HEK293 (cell line): Measurements from ENCODE around the gene ACOT8.

Experiments used
- GLIS1 ChIP-seq: fragments of 450-650 bp; formaldehyde crosslinking; IDR thresholded peaks from 2 replicates; pipeline ENCODE4 v1.5.1; 2016; ENCODE audit warnings: missing biosample characterization, missing genetic modification characterization
- GLIS2 ChIP-seq: fragments of 450-650 bp; formaldehyde crosslinking; IDR thresholded peaks from 2 replicates; pipeline ENCODE4 v1.5.1; 2016; ENCODE audit warnings: missing biosample characterization, missing genetic modification characterization
- KLF10 ChIP-seq: fragments of 450-650 bp; IDR thresholded peaks from 2 replicates; pipeline ENCODE4 v1.5.1; 2018; ENCODE audit warnings: missing biosample characterization, mild to moderate bottlenecking, missing genetic modification characterization
- KLF17 ChIP-seq: fragments of 450-650 bp; formaldehyde crosslinking; IDR thresholded peaks from 2 replicates; pipeline ENCODE4 v1.5.1; 2016; ENCODE audit warnings: missing biosample characterization, missing genetic modification characterization
- SP2 ChIP-seq: fragments of 450-650 bp; formaldehyde crosslinking; IDR thresholded peaks from 2 replicates; pipeline ENCODE4 v1.5.1; 2016; ENCODE audit warnings: missing biosample characterization, missing genetic modification characterization
- SP3 ChIP-seq: fragments of 450-650 bp; formaldehyde crosslinking; IDR thresholded peaks from 2 replicates; pipeline ENCODE4 v1.5.1; 2016; ENCODE audit warnings: missing biosample characterization, missing genetic modification characterization
- SP7 ChIP-seq: fragments of 450-650 bp; formaldehyde crosslinking; IDR thresholded peaks from 2 replicates; pipeline ENCODE4 v1.5.1; 2016; ENCODE audit warnings: missing biosample characterization, missing genetic modification characterization
- WT1 ChIP-seq: fragments of 450-650 bp; formaldehyde crosslinking; IDR thresholded peaks from 2 replicates; pipeline ENCODE4 v1.5.1; 2016; ENCODE audit warnings: missing biosample characterization, missing genetic modification characterization
- YY1 ChIP-seq: fragments of 450-650 bp; formaldehyde crosslinking; IDR thresholded peaks from 2 replicates; pipeline ENCODE4 v1.5.1; 2018; ENCODE audit warnings: missing biosample characterization, missing genetic modification characterization
- ZBTB17 ChIP-seq: fragments of 450-650 bp; formaldehyde crosslinking; IDR thresholded peaks from 2 replicates; pipeline ENCODE4 v1.5.1; 2016; ENCODE audit warnings: missing biosample characterization, missing genetic modification characterization
- ZBTB20 ChIP-seq: fragments of 450-650 bp; formaldehyde crosslinking; IDR thresholded peaks from 2 replicates; pipeline ENCODE4 v1.5.1; 2016; ENCODE audit warnings: missing biosample characterization, missing genetic modification characterization
- ZBTB7A ChIP-seq: fragments of 450-650 bp; formaldehyde crosslinking; IDR thresholded peaks from 2 replicates; pipeline ENCODE4 v1.5.1; 2016; ENCODE audit warnings: low read depth, missing biosample characterization, missing genetic modification characterization
- ZFP37 ChIP-seq: fragments of 450-650 bp; formaldehyde crosslinking; IDR thresholded peaks from 2 replicates; pipeline ENCODE4 v1.5.1; 2016; ENCODE audit warnings: missing biosample characterization, missing genetic modification characterization
- ZFP69B ChIP-seq: fragments of 450-650 bp; formaldehyde crosslinking; IDR thresholded peaks from 2 replicates; pipeline ENCODE4 v1.5.1; 2016; ENCODE audit warnings: missing biosample characterization, missing genetic modification characterization
- ZNF146 ChIP-seq: fragments of 450-650 bp; formaldehyde crosslinking; IDR thresholded peaks from 2 replicates; pipeline ENCODE4 v1.5.1; 2016; ENCODE audit warnings: missing biosample characterization, missing genetic modification characterization
- ZNF19 ChIP-seq: fragments of 450-650 bp; formaldehyde crosslinking; IDR thresholded peaks from 2 replicates; pipeline ENCODE4; 2016; ENCODE audit warnings: missing biosample characterization, missing genetic modification characterization, low read depth
- ZNF2 ChIP-seq: fragments of 450-650 bp; formaldehyde crosslinking; IDR thresholded peaks from 2 replicates; pipeline ENCODE4 v1.5.1; 2016; ENCODE audit warnings: missing biosample characterization, missing genetic modification characterization
- ZNF280C ChIP-seq: fragments of 450-650 bp; formaldehyde crosslinking; IDR thresholded peaks from 2 replicates; pipeline ENCODE4 v1.5.1; 2016; ENCODE audit warnings: missing biosample characterization, missing genetic modification characterization
- ZNF324 ChIP-seq: fragments of 450-650 bp; formaldehyde crosslinking; IDR thresholded peaks from 2 replicates; pipeline ENCODE4 v1.5.1; 2016; ENCODE audit warnings: missing biosample characterization, missing genetic modification characterization
- ZNF391 ChIP-seq: fragments of 450-650 bp; formaldehyde crosslinking; IDR thresholded peaks from 2 replicates; pipeline ENCODE4 v1.5.1; 2016; ENCODE audit warnings: low read depth, missing biosample characterization, missing genetic modification characterization, borderline replicate concordance
- ZNF394 ChIP-seq: fragments of 450-650 bp; formaldehyde crosslinking; IDR thresholded peaks from 2 replicates; pipeline ENCODE4 v1.5.1; 2016; ENCODE audit warnings: missing biosample characterization, missing genetic modification characterization, mild to moderate bottlenecking, moderate library complexity, borderline replicate concordance
- ZNF426 ChIP-seq: fragments of 450-650 bp; formaldehyde crosslinking; IDR thresholded peaks from 2 replicates; pipeline ENCODE4 v1.5.1; 2017; ENCODE audit warnings: missing biosample characterization, missing genetic modification characterization, mild to moderate bottlenecking, inconsistent platforms, moderate library complexity
- ZNF433 ChIP-seq: fragments of 450-650 bp; formaldehyde crosslinking; IDR thresholded peaks from 2 replicates; pipeline ENCODE4 v1.5.1; 2016; ENCODE audit warnings: missing biosample characterization, missing genetic modification characterization, low read depth
- ZNF518A ChIP-seq: fragments of 450-650 bp; formaldehyde crosslinking; conservative IDR thresholded peaks from 2 replicates; pipeline ENCODE4 v1.5.1; 2016; ENCODE audit warnings: low read depth, missing biosample characterization, missing genetic modification characterization
- ZNF544 ChIP-seq: fragments of 450-650 bp; formaldehyde crosslinking; IDR thresholded peaks from 2 replicates; pipeline ENCODE4 v1.5.0; 2017; ENCODE audit warnings: missing biosample characterization, missing genetic modification characterization
- ZNF548 ChIP-seq: fragments of 450-650 bp; formaldehyde crosslinking; IDR thresholded peaks from 2 replicates; pipeline ENCODE4 v1.5.1; 2016; ENCODE audit warnings: missing biosample characterization, missing genetic modification characterization
- ZNF558 ChIP-seq: fragments of 450-650 bp; formaldehyde crosslinking; IDR thresholded peaks from 2 replicates; pipeline ENCODE4 v1.5.1; 2016; ENCODE audit warnings: missing biosample characterization, missing genetic modification characterization
- ZNF629 ChIP-seq: fragments of 450-650 bp; formaldehyde crosslinking; IDR thresholded peaks from 2 replicates; pipeline ENCODE4 v1.5.1; 2017; ENCODE audit warnings: missing biosample characterization, missing genetic modification characterization
- ZNF692 ChIP-seq: fragments of 450-650 bp; formaldehyde crosslinking; IDR thresholded peaks from 2 replicates; pipeline ENCODE4 v1.5.1; 2016; ENCODE audit warnings: missing biosample characterization, missing genetic modification characterization
- ZSCAN30 ChIP-seq: fragments of 450-650 bp; IDR thresholded peaks from 2 replicates; pipeline ENCODE4 v1.5.1; 2018; ENCODE audit warnings: missing biosample characterization, mild to moderate bottlenecking, missing genetic modification characterization, moderate library complexity
- ZXDB ChIP-seq: fragments of 450-650 bp; formaldehyde crosslinking; IDR thresholded peaks from 2 replicates; pipeline ENCODE4 v1.5.1; 2016; ENCODE audit warnings: missing biosample characterization, missing genetic modification characterization

ACOT8 gene

GRCh38 chr20:45857114-45857881 lies at the start of gene ACOT8, which contains the start of gene ZSWIM3 (continued):
- peak; percentile 91 for TF ChIP-seq GLIS2 (tag by site-specific recombination)
- TF ChIP-seq ZNF391: 0 out of 2 replicates have a peak, but pooled peaks have one; percentile 50
- TF ChIP-seq ZBTB17 (tag by site-specific recombination): peak; percentile 54; the same call in 1 of the 2 replicates
- TF ChIP-seq KLF10: 0 out of 2 replicates have a peak, but pooled peaks have one; percentile 37
- TF ChIP-seq SP3 (tag by site-specific recombination): peak; percentile 85
- TF ChIP-seq ZSCAN30 (tag by site-specific recombination): peak; percentile 71
- peak; percentile 98 for TF ChIP-seq SP2 (tag by site-specific recombination)
- TF ChIP-seq ZNF394 (tag by site-specific recombination): 0 out of 2 replicates have a peak, but pooled peaks have one; percentile 40
- no peak for TF ChIP-seq ZNF280C (tag by site-specific recombination)
- peak; percentile 38; the same call in 1 of the 2 replicates for TF ChIP-seq ZNF629 (tag by site-specific recombination)
- TF ChIP-seq ZNF19 (tag by site-specific recombination): no peak
- peak; percentile 57; the same call in 1 of the 2 replicates for TF ChIP-seq YY1 (tag by site-specific recombination)
- TF ChIP-seq ZNF146: no peak
- peak; percentile 70 for TF ChIP-seq ZNF518A (tag by site-specific recombination)
- TF ChIP-seq ZNF692 (tag by site-specific recombination): peak; percentile 72; the same call in 1 of the 2 replicates
- peak; percentile 36; the same call in 1 of the 2 replicates for TF ChIP-seq KLF17 (tag by site-specific recombination)
- TF ChIP-seq ZBTB20 (tag by site-specific recombination): peak; percentile 99
- no peak for TF ChIP-seq ZNF324
- no peak for TF ChIP-seq ZFP37 (tag by site-specific recombination)
- peak; percentile 39 for TF ChIP-seq ZBTB7A (tag by site-specific recombination)
- no peak for TF ChIP-seq ZNF426
- TF ChIP-seq ZNF548: no peak
- TF ChIP-seq ZNF433 (tag by site-specific recombination): no peak
- TF ChIP-seq ZNF544 (tag by site-specific recombination): no peak
- TF ChIP-seq ZXDB: peak; percentile 82
- TF ChIP-seq ZFP69B (tag by site-specific recombination): peak; percentile 75
- no peak for TF ChIP-seq ZNF558
- TF ChIP-seq WT1: 0 out of 2 replicates have a peak, but pooled peaks have one; percentile 48
- TF ChIP-seq GLIS1 (tag by site-specific recombination): peak; percentile 30
- peak; percentile 66; the same call in 1 of the 2 replicates for TF ChIP-seq ZNF2 (tag by site-specific recombination)
- peak; percentile 9; the same call in 1 of the 2 replicates for TF ChIP-seq SP7
